HFF-Myc (cell line): ENCODE data around the gene KRTAP17-1.
"Not testable (repeated sequence)": the region's sequence is repeated elsewhere in the genome, so short reads cannot be mapped to it uniquely, and the experiment has no call there.

Source experiments
- DNase-seq: peaks from one replicate; pipeline ENCODE4 v3.0.0-alpha.2; 2011; ENCODE audit warnings: low read depth; ENCODE audit errors: extremely low read depth
- H3K4me3 ChIP-seq: replicated peaks from 2 replicates; pipeline ENCODE4 v1.5.1; 2011; ENCODE audit warnings: low read depth, mild to moderate bottlenecking, control low read depth, low read length
- TF ChIP-seq, protein P1 (sequence below): IDR thresholded peaks from 2 replicates; pipeline ENCODE4 v1.5.1; 2012; ENCODE audit warnings: mild to moderate bottlenecking, low read depth, low read length, control low read depth; ENCODE audit errors: missing control alignments

The KRTAP17-1 gene, protein sequence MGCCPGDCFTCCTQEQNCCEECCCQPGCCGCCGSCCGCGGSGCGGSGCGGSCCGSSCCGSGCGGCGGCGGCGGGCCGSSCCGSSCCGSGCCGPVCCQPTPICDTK

DNA sequence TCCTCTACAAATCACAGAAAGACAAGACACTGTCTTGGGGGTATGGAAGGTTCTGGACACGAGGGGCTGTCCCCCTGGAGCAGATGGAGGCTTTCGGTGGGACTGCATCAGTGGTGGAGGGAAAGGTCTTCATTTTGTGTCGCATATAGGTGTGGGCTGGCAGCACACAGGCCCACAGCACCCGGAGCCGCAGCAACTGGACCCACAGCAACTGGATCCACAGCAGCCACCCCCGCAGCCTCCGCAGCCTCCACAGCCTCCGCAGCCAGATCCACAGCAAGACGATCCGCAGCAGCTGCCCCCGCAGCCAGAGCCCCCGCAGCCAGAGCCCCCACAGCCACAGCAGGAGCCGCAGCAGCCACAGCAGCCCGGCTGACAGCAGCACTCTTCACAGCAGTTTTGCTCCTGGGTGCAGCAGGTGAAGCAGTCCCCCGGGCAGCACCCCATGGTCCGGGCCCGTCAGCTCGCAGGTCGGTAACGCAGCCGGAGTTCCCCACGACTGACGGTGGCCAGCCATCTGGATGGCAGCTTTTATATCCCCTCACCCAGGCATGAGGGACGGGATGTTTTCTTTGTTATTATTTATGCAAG is at the start of gene KRTAP17-1:
TSS of gene KRTAP17-1 (minus strand) at position 507 of the 591 bp plus-strand sequence. CDS start at position 447, 60 bp downstream.
- H3K4me3 ChIP-seq: no peak within 1 kb of the TSS
- TF ChIP-seq, protein P1, sequence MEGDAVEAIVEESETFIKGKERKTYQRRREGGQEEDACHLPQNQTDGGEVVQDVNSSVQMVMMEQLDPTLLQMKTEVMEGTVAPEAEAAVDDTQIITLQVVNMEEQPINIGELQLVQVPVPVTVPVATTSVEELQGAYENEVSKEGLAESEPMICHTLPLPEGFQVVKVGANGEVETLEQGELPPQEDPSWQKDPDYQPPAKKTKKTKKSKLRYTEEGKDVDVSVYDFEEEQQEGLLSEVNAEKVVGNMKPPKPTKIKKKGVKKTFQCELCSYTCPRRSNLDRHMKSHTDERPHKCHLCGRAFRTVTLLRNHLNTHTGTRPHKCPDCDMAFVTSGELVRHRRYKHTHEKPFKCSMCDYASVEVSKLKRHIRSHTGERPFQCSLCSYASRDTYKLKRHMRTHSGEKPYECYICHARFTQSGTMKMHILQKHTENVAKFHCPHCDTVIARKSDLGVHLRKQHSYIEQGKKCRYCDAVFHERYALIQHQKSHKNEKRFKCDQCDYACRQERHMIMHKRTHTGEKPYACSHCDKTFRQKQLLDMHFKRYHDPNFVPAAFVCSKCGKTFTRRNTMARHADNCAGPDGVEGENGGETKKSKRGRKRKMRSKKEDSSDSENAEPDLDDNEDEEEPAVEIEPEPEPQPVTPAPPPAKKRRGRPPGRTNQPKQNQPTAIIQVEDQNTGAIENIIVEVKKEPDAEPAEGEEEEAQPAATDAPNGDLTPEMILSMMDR: no peak
- DNase-seq: no peak

DNA sequence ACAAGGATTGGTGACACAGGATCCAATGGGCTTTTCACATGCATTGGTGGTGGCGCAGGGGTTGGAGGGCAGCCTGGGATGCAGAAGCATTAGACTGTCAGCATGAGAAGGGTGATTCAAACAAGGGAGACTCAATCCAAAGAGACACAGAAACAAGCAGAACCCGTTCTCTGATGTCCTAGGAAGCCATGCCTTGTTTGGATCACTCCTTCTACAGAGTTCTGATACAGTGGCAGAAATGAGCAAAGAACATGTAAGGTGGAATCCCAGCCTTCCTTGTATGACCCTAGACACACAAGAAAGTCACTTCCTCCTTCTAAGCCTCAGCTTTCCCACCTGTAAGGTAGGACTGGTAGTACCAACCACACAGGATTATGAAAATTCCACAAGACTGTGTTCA is 48.4 kb upstream of the KRTAP17-1 start:
- no peak for DNase-seq
- TF ChIP-seq, protein P1: no peak
- H3K4me3 ChIP-seq: no peak overlapping the region

DNA sequence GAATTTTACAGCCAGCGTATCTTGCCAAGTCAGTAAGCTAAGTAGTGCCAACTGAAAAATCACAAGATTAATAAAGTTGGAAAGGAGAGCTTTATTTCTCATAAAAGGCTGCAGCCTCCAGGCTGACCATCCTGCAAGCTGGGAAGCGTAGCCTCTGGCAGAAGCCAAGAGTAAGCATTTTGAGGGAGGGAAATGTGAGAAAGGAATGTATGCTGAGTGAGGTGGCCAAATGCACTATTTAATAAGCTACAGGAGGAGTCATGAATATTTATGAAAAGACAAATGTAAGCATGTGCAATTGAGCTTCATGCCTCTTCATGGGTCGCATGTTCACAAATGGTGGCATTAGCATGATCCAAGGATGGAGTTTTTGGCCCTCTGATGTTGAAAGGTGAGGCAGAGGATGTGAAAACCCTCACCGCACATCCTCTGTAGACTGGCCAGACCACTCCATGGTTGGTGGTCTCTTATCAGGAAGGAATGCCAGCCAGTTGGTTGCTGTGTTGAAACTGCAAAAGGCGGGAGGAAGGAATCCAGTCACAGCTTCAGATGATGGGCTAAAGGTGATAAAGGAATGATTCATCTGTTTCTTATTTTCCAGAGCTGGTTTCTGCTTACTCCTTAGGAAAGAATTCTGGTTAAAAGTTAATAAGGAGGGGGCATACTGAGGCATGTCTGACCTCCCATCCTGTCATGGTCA is 44.9 kb upstream of the KRTAP17-1 start:
- TF ChIP-seq, protein P1: no peak
- no peak for DNase-seq
- H3K4me3 ChIP-seq: no peak overlapping the region

DNA sequence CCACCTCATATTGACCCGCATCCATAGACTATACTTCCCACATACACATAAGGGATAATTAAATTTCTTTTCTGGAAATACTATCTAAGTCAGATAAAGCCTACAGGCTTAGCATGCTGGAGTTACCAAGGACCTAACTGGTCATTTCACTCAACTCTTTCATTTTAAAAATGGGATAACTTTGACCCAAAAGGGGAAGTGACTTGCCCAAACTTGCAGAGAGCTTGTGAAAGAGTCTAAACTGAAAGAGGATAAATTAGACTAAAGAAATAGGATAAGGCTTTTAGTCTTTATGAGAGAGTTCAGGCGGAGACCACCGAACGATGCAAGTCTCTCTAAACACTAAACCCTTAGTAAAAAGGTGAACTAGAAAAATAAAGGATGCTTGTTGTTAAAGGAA is 39.0 kb upstream of the KRTAP17-1 start:
- TF ChIP-seq, protein P1: no peak
- no peak for DNase-seq
- H3K4me3 ChIP-seq: no peak overlapping the region

DNA sequence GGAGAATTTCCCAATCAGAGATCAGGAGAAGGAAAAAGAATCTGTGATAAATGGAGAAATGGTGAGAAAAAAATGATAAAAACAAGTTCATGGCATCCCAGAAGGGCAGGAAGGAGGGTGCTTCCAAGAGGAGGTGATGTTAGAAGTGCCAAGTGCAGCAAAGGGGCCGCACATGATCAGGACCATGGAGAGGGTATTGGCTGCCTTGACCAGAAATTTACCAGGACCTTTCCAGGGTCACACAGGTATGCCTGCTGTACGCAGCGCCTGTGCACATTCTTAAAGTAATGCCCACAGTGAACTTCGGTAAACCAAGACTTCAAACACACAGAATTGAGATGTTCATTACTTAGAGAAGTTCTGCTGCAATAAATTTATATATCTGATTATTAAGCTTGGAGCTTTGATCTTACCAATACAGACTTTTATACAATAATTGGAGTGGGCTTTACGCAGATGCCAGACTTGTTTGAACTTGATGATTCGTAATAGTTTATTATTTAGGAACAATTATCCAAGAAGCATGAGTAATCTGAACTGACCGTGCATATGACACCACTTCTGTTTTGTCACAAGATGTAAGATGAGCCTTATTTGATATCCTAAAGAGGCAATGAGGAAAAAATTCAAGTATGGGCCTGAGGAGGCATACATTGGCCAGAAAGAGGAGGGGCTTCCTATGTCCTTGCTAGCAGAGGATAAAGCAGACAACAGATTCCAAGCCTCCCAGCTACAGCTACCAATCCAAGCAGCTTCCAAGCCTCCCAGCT is 37.3 kb upstream of the KRTAP17-1 start:
- TF ChIP-seq, protein P1: no peak
- H3K4me3 ChIP-seq: no peak overlapping the region
- no peak for DNase-seq

DNA sequence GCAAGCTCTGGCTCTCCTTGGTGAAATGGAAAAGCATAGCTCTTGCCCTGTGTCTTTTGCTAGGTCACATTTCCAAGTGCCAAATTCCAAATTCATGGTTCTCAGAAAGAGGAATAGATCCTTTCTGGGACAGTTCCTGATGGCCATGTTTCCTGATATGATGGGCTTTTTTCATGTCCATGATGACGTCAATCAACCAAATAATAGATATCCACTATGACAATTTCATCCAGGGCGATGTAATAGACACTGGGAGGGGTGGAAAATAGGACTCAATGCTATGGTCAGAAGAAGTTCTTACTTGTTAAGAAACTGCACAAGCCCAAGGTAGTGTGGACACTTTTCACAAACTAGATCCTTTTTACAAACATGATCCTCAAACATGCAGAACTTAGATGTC is 35.7 kb upstream of the KRTAP17-1 start:
- TF ChIP-seq, protein P1: no peak
- DNase-seq: no peak
- H3K4me3 ChIP-seq: no peak overlapping the region

DNA sequence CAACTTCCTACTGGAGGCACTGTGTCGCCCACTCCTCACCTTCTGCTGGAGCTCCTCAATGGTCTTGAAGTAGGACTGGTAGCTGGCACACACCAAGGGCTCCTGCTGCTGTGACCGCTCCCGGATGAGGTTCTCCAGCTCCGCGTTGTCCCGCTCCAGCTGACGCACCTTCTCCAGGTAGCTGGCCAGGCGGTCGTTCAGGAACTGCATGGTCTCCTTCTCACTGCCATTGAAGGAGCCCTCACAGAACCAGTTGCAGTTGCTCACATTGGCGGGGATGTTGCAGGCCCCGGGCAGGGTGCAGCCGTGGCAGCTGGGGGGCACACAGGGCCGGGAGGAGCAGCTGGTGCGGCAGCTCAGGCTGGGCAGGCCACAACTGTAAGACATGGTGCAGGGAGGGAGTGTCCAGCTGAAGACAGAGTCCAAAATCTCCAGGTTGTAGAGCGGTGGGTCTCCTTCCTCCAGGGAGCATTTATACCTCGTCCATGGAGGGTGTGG is 34.9 kb upstream of the KRTAP17-1 start, which contains the start of gene KRT33A:
TSS of gene KRT33A (minus strand) at position 448 of the 498 bp plus-strand sequence. CDS start at position 387, 61 bp downstream.
- H3K4me3 ChIP-seq, DNase-seq: not testable (repeated sequence)
